ENCODE measurements around the gene FBRSL1.

The FBRSL1 gene

DNA sequence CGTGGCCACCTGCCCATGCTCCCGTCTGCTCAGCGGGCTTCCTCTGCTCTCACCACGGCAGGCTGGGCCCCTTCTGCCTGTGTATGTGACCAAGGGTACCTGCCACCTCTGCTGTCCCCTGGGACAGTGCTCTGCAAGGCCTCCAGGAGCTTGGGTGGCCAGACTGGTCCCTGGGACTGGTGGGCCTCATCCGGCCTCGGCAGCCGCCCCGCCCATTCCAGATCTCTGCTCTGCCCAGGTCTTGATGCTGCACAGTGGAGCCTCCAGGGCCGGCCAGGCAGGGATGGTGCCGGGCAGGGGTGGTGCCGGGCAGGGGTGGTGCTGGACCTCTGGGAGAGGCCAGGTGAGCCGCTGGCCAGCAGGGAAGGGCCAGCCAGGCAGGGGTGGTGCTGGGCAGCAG, 9.0 kb downstream of the FBRSL1 start:
- no peak for DNase-seq

DNA sequence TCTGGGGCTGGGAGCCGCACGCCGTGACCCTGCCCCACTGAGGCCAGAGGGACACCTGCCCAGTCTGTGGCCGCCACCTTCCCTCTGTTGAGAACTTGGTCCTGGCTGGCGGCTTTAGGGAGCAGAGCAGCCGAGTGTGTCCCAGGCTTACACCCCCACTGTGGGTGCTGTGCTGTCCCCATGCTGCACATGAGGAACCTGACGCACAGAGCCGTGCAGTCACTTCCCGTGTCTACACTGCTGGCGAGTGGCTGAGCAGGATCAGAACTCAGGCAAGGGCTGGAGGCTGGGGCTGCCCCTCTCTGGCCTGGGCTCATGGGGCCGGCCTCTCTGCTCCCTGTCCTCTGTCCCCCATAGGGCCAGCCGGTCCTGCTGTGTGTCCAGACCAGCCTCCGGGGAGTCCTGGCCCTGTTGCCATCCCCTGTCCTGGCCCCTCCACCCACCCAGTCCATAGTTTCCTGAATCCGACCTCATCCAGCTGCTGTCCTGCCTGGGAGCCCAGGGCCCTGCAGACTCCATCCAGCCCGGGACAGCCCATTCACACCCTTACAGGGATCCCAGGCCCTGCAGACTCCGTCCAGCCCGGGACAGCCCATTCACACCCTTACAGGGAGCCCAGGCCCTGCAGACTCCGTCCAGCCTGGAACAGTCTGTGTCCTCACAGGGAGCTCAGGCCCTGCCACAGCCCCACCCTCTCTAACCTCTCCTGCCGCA, 10.3 kb downstream of the FBRSL1 start:
- no peak for DNase-seq

DNA sequence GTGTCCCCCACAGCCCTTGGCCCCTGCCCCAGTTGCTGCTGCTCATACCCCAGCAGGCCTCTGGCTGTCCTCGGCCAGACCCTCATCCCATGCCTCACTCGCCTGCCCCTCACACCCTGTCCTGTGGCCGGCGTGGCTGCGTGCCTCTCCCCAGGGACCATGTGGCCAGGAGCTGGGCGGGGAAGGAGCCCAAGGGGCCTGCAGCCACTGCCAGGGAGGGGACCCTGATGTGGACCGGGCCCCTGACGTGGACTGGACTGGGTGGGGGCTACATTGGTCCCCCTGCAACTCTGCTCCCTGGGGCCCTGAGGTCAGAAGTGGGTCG, 10.9 kb downstream of the FBRSL1 start:
- DNase-seq: no peak

DNA sequence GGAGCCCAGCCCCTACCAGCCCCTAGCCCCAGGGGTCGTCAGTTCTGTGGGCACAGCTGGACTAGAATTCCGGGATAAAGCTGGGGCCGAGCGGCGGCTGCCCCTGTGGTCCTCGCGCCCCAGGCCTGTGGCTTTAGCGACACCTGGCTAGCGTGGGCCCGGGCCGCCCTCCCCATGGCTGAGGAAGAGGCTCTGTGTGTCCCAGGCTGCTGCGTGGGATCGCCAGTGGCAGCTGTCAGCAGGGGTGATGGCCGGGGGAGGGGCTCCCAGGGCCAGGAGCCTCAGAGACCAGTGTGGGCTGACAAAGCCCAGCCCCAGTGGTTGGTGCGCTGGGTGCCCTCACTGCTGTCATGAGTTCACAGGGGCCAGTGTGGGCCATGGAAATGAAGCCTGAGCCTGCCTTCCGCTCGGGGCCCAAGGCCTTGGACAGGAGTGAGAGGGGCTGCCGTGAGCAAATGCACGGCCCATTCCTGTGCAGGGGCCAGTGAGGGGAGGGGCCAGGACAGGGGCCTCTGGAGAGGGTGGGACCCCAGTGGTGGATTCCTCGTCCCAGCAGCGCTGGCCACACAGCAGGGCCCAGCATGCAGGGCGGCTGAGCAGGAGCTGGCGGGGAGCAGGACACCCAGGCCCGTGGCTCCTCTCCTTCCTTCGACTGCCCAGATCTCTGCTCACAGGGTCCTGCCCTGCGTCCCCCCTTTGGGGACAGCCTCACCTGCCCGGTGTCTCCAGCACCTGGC, 11.4 kb downstream of the FBRSL1 start:
- no peak for DNase-seq

DNA sequence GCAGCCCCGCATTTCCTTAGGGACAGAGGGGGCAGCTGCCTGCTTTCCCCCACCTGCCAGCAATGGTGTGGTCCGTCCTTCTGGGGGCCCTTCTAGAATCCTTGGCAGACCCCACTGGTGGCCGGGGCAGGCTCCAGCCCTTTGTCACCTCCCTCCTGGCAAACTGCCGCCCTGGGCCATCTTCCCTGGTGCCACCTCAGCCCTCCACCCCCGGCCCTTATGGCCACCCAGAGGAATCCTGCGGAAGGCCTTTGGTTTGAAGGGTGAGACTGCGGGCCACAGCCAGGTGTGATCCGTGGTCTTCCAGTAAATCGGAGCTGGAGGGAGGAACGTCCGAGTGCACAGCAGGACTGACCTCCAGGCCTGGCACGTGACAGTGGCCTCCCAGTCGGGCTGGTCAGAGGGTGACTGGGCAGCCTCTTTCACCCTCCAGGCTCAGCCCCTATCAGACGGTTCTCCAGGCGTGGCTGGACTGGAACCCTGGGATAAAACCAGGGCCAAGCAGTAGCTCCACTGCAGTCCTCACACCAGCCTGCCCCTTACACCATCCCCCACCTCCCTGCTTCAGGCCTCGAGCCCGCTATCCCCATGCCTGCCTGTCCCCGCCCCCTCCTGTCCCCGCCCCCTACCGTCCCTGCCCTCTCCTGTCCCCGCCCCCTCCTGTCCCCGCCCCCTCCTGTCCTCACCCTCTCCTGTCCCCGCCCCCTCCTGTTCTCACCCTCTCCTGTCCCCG, 12.4 kb downstream of the FBRSL1 start:
- no peak for DNase-seq

DNA sequence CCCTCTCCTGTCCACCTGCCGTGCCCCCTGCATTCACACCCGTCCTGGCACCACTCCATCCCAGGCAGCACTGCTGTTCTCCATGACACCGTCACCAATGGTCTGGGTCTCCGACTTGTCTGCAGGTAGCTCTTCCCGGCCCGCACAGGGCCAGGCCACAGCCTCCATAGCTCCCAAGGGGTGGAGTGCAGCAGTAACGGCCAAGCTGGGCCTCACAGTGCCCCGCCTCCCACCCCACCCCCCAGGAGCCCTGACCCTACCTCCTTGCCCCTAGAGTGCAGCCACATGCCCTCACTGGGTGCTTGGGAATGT, 12.9 kb downstream of the FBRSL1 start:
- no peak for DNase-seq

DNA sequence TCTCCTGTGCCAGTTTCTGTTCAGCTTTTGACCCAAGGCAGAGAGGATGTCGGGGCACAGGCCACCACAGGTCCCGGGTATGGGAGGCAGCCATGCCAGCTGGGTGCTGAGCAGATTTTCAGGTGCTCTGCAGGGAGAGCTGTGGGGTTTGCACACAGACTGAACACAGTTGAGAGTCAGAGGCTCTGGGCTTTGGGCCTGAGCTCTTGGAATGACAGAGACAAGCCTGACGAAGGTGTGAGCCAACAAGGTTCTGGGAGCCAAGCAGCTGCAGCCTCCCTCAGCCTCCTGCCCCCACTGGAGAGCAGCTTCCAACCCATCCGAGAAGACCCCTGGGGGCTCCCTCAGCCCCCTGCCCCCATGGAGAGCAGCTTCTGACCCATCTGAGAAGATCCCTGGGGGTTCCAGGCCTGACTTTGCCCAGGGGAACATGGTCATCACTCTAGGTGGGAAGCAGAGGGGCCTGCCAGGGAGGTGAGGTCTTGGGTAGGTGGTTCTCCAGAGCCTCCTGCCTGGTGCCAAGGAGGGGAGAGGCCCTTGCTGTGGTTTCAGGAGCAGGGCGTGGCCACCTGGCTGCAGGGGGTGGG, 13.8 kb downstream of the FBRSL1 start:
- no peak for DNase-seq

DNA sequence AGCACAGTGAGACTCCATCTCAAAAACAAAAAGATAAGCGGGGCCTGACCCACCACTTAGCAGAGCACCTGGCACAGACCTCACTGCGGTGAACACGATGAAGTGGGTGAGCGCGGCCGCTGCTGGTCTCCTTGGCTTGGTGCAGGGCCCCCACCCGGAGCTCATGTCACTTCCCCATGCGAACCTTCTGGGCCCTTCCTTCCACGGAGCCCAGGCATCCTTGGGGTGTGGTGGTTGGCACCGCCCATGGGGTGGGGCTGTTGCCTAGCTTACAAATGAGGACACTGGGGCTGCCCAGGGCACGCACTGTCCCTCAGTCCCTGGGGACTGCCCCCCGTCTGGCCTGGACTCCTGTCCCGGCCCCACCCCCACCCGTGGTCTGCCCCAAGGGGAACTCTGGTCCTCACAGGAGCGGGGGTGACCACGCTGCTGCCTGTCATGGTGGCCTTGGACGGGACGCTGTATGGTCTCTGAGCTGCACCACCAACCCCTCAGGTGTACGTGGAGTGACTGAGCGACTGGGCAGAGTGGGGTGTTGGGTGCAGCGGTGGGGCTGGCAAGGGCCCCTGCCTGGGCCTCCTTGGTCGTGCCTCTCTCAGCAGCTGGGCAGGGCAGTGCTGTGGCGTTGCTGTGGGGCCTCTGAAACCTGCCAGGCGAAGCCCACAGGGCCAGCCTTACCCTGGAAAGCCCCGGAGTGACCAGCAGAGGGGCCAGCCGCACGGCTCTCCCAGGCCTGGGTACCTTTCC, 15.3 kb downstream of the FBRSL1 start:
- DNase-seq: no peak

DNA sequence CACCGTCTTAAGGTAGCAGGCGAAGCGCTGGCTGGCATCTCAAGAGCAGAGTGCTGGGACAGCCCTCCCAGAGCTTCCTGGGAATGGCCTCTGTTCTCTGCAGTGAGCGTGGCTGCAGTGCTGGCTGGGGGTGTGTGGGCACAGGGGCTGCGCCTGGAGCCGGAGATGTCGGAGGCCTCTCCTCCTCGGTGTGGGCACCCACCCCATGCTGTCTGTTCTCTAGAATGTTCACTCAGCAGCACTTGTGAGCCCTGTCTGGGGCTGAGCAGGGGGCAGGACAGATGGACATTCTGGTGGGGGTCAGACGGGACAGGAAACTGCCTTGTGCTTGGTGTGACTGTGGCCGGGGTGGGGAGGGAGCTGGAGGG, 15.9 kb downstream of the FBRSL1 start:
- DNase-seq: no peak

DNA sequence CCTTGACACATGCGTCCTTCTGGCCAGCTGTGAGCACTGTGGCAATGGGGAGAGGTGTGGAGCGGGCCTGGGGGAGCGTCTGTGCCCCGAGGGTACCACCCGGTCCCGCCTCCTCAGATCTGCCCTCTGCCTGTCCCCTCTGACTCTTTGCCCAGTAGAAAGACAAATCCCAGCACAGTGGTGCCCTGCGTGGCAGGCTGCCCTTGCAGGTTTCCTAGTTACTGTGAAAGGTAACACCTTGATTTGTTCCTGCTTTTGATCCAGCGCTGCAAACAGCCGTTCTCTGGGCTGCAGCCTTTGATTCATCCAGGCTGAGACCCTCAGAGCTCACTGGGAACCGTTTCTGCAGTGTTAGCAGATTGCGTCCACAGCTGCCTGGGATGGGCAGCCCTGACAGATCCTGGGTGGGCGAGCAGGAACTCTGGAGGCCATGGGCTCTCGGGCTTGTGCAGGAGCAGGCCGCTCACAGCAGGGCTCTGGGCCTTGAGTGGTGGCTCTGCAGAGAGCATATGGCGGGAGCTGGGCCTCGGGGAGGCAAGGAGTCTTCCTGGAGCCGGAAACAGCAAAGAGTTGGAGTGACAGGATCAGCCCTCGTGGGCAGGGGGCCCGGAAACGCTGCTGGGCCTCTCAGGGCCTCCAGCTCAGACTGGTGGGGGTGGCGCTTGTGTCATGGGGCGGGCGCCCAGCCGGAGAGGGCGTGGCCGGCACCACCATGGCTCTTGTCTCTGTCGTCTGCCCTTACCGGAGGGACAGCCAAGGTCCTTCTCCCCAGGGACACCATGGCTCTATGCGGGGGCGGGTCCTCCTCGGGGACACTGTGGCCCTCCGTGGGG, 16.6 kb downstream of the FBRSL1 start:
- peak; percentile 96 for DNase-seq

DNA sequence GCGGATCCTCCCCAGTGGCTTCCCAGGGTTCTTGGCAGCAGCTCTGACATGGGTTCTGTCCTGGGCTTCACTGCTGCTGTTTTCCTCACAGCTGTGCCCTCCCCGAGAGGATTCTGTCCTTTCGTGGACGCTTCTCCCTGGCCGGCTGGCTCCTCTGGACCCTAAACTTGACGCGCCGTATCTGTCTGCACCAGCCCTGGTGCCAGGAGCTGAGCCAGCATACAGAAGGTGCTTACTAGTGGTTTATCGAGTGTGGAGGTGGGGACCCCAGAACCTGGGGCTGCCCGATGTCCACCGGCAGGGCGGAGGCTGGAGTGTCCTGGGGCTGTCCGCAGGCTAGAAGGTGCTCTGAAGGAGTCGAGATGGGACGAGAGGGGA, 17.2 kb downstream of the FBRSL1 start:
- DNase-seq: no peak

DNA sequence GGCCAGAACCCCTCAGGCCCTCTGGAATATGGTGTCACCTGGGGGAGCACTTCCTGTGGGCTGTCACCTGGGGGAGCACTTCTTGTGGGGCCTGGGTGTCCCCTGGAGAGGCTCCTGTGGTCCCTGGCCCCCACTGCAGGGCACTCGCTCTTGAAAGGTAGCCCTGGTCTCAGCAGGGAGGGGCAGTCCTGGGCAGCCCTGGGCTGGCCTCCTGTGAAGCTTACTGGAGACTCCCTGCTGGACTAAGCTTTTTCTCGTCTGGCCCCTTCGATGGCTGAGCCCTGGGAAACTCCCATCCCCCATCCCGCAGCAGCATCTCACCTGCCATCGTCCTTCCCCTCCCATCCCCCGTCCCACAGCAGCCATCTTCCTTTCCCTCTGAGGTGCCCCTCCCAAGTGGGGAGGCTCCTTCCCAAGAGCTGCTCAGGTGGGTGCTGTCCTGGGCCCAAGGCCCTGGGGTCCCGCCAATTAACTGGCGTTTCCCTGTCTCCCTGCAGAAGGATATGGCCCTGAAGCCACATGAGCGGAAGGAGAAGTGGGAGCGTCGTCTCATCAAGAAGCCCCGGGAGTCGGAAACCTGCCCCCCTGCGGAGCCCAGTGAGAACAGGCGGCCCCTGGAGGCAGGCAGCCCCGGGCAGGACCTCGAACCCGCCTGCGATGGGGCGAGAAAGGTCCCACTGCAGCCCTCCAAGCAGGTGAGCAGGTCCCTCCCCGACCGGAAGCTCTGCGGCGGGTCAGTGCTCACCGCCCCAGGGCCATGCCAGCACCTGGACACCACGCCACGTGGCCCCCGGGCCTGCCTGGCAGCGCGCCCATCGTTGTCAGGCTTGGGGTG, 17.9 kb downstream of the FBRSL1 start:
- DNase-seq: no peak

DNA sequence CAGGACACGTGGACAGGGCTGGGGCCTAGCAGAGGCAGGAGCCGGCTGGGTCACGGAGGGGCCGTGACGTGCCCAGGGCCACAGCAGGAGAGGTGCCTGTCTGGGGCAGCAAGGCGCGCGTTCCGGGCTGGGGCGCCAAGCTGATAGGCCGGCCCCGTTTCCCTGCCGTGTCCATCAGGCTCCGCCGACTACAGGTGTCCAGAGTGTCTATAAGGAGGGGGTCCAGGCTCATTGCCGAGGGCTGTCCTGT, 18.5 kb downstream of the FBRSL1 start:
- no peak for DNase-seq

DNA sequence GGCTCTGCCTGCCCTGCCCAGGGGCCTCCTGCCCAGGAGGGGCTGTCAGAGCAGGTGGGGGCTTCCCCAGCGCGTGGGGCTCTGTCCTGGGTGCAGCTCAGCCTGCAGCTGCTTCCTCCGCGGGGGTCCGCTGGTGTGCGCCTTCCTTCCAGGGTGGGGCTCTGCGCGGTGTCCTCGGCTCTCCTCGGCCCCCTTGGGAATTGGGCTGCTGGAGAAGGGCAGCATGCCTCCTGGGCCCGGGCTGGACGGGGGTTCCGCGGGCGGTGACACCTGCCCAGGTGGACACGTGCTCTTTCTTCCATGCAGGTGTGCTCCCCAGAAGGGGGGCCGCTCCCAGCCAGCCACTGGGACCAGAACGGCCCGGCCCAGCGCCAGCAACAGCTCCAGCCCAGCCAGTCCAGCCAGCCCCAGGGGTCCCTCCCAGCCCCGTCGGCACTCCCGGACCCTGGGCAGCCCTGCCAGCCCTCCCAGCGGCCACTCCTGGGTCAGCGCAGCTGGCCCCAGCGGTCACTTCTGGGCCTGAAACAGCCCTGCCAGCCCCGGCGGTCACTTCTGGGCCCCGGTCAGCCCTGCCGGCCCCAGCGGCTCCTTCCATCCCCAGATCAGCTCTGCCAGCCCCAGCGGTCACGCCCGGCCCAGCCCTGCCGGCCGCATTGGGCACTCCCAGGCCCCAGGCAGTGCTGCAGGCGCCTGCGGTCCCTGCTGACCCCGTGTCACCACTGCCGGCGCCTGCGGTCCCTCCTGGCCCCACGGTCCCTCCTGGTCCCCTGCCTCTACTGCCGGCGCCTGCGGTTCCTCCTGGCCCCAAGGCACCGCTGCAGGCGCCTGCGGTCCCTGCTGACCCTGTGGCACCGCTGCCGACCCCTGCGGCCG, 19.1 kb downstream of the FBRSL1 start:
- no peak for DNase-seq

DNA sequence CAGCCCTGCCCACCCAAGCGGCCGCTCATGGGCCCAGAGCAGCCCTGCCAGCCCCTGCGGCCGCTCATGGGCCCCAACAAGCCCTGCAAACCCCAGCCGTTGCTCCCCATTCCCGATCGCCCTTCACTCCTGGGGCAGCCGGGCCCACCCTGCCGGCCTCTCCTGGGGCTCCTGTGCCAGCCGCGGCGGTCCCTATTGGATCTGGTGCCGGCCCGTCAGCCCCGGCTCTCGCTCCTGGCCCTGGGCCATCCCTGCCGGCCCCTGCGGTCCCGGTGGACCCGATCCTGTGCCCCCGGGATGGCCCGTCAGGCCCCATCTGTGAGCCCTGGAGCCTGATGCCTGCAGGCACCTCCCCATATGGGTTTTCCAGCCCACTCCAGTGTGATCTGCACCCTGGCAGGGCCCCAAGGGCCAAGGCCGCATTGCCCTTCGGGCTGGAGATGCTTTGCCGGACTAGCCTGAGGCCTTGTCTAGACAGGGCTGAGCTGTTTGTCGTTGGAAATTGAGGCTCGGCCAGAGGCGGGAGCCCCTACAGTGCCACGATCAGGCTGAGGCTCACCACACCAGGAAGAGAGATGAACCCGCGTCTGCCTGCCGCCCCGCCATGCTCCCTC, 20.3 kb downstream of the FBRSL1 start:
- DNase-seq: no peak

DNA sequence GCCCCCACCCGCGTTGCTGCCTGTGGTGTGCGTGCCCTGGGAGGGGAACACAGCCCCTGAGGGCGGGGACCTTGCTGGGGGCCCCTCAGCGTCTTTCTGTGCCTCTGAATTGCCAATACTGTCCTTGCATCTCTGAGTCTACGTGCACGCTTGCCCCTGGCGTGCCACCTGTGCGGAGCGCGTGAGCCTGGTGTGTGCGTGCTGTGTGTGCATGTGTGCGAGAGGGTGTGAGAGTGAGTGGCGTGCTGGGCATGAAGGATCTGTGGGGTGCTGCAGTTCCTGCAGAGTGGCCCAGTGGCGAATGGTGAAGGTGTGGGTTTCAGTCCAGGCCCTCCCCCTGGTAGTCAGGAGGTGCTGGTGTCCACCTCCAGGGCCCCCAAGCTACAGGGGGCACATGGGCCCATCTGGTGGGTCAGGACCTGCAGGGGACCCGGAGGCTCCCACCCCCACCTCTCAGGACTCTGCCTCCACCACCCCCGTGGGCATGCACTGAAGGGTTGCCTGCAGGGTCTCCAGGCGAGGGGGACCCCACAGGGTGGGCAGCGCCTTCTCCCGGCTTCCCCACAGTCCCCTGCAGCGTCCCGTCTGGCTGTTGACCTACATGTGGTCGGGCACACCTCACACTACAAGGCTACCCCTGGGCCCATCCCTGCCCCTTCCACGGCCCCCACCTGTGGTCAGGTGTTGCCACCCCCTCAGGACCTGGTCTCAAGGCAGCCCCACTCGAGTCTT, 21.0 kb downstream of the FBRSL1 start:
- DNase-seq: no peak

DNA sequence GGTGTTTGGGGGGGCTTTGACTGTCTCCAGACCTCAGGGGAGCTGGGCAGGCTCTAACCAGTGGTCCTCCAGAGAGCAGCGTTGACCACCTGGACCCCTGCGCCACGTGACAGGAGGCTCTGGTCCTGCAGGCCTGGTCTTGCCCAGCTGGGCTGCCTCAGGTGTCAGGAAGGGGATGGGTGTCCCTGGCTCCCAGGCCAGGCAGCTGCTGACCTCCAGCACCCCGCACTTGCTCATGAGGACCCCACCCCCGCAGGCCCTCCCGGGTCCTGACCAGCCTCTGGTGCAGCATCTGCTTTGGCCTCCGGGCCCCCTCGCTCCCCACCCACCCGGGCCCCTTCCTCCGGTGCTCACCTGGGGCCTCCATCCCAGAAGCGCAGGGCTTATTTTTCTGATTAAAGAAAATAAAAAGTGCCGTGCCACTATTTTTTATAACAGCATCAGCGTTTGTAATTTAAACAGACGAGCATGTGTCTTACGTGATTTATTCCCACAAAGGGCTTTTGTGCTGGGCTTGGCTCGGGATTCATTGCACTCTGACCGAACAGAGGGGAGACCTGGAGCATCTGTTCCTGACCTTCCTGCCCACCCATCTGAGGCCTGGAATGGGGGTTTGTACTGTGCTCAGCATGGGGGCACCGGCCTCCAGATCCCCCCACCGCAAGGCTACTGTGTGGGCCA, 21.7 kb downstream of the FBRSL1 start:
- DNase-seq: no peak

DNA sequence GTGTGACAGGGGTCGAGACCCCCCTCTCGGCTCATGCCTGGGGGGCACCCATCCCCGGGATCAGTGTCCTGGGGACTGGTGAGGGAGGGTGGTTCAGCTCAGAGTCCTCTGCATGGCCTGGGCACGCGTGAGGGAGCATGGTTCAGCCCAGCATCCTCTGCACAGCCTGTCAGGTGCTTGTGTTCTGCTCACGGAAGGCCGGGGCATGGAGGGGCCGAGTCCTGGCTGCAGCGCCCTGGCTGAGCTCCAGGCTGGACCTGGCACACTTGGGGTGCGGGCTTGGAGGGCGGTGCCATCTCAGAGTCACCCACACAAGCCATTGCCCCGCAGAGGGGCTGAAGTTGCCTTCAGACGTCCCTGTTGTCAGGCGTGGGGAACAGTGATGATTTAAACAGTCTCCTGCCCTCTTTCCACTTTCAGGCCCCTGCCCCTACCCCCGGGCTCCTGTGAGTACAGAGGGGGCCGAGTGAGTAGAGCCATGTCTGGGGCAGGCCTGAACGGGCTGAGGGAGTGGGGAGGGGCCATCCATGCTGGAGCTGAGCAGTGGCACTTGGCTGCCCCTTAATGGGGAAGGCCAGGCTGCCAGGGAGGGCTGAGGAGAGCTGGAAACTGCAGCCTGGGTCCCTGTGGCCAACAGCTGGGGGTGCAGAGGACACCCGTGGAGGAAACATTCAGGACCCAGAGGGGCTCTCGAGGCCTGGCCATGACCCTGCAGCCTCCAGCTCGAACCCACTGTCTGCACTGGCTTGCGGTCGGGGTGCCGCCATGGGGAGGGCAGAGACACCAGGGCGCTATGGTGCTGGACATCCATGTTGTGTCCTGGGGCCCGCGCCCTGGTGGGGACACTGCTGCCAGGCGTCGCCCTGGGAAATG, 22.5 kb downstream of the FBRSL1 start:
- DNase-seq: no peak

Data from NCI-H2171 treated with DMSO at 0.1 percent for 48 hours (cell line).